ENCODE data around the gene MED19.

GRCh38 chr11:57703341-57703740 is 8.7 kb downstream of the MED19 start:
- TF ChIP-seq, protein P1, sequence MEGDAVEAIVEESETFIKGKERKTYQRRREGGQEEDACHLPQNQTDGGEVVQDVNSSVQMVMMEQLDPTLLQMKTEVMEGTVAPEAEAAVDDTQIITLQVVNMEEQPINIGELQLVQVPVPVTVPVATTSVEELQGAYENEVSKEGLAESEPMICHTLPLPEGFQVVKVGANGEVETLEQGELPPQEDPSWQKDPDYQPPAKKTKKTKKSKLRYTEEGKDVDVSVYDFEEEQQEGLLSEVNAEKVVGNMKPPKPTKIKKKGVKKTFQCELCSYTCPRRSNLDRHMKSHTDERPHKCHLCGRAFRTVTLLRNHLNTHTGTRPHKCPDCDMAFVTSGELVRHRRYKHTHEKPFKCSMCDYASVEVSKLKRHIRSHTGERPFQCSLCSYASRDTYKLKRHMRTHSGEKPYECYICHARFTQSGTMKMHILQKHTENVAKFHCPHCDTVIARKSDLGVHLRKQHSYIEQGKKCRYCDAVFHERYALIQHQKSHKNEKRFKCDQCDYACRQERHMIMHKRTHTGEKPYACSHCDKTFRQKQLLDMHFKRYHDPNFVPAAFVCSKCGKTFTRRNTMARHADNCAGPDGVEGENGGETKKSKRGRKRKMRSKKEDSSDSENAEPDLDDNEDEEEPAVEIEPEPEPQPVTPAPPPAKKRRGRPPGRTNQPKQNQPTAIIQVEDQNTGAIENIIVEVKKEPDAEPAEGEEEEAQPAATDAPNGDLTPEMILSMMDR (IDR thresholded peaks at IDR 0.05): no peak
- TF ChIP-seq EP300 (IDR thresholded peaks at IDR 0.05) (no peak), POLR2AphosphoS5 (IDR thresholded peaks at IDR 0.05) (no peak), POLR2A (IDR thresholded peaks at IDR 0.05; ENCODE audit: low read depth) (no peak)

Data from esophagus muscularis mucosa (tissue), 4 donors.